HG03521 (cell line): Measurements from ENCODE around the gene SPEM1.

Source experiments
- ATAC-seq: cut with Tn5 transposase; IDR thresholded peaks from one replicate; pipeline ENCODE4 v1.9.1; 2021; ENCODE audit warnings: mild to moderate bottlenecking, moderate library complexity; ENCODE audit not compliant: unreplicated experiment

SPEM1 gene

DNA sequence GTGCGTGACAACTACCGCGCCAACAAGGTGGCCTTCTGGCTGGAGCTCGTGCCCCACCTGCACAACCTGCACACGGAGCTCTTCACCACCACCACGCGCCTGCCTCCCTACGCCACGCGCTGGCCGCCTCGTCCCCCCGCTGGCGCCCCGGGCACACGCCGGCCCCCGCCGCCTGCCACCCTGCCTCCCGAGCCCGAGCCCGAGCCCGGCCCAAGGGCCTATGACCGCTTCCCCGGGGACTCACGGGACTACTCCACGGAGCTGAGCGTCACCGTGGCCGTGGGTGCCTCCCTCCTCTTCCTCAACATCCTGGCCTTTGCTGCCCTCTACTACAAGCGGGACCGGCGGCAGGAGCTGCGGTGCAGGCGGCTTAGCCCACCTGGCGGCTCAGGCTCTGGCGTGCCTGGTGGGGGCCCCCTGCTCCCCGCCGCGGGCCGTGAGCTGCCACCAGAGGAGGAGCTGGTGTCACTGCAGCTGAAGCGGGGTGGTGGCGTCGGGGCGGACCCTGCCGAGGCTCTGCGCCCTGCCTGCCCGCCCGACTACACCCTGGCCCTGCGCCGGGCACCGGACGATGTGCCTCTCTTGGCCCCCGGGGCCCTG lies 3.0 kb upstream of the SPEM1 start:
- ATAC-seq, result no peak

DNA sequence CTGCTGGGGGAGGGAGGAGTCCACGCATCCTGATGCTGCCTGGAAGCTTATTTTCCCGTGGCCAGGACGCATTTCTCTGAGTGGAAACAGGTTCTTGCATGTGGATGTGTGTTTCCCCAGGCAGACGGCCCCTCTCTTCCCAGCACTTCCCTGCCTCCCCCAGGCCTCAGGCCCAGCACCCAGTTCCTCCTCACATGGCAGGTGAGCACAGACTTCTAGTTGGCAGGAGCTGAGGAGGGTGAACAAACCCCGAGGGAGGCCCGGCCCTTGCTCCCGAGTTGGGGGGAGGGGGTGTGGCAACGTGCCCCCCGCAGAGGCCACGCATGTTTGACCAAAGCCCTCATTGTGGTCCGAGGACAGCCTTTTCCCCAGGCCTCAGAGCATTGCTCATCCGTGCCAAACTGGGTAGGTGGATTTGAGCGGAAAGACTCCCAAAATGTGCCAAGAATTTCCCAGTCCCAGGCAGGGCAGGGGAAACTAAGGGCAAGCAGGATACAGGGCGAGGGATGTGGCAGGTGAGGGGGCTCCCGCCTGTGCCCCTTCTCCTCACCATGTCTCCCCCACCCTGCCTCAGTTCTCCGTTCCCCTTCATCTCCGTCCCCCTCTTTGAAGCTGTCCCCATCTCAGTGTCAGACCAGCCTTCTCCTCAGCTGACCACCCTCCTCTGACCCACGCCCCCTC lies 1.5 kb upstream of the SPEM1 start:
- no peak for ATAC-seq

GRCh38 chr17:7421186-7421585 lies 1.1 kb downstream of the SPEM1 start:
- no peak for ATAC-seq

- no peak for ATAC-seq
Measured at GRCh38 chr17:7423679-7424078, 3.6 kb downstream of the SPEM1 start.

DNA sequence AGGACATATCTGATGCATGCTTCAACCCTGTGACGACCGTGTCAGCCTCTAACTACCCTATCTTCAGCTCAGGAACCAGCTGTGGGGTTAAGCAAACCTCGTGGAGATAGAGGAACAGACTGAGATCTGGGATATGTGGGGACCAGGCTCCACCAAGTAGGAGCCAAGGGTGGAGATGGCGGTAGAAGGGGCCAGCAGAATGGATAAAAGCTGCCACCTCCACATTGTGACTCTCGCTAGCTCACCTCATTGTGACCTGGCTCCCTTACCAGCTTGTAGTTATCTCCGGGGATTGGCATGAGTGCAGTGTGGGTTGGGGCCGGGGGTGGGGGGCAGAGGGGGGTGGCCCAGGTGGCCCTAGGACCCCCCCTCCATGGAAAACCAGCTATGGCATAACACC lies 5.2 kb downstream of the SPEM1 start, which contains the start of gene SPEM2:
TSS of gene SPEM2 (plus strand) at position 301 of the 400 bp plus-strand sequence. CDS start at position 374, 73 bp downstream.
- ATAC-seq, result no peak

DNA sequence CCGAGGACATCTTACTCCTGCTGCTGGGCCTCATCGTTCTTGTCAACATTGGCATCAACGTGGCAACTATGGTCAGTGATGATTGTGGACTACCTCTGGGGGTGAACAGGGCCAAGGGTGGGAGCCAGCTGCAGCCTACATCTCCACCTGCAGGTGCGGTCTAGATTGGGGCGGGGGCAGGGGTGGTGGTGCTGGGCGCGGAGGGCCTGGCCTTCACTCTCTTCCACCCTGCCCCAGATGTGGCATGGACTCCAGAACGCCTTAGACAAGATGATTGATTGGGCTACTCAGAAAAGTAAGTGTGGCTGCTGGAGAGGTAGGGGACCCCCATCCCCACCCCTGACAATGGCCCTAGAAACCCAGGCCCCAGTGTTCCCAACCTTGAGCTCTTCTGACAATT lies 5.6 kb downstream of the SPEM1 start:
- no peak for ATAC-seq

GRCh38 chr17:7426203-7426863 lies 6.2 kb downstream of the SPEM1 start:
- no peak for ATAC-seq

GRCh38 chr17:7426896-7427489 lies 6.9 kb downstream of the SPEM1 start:
- ATAC-seq, result no peak

DNA sequence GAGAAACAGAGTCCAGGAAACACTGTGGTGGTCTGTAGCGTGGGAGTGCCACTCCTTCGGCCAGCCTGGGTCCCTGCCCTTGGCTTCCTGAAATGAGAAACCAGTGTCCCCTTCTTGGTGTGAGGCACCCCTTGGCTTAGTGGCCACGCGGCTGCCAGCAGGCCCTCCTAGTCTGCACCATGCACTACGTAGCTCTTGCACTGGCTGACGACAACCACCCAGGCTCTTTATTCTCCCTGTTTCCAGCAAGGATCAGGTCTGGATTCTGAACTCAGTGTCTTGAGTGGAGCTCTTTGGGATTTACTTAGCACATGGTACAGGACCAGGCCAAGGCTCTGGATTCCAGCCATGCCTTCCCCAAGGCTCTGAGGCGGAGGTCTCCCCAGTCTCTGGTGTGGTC lies 7.4 kb downstream of the SPEM1 start:
- ATAC-seq, result no peak

DNA sequence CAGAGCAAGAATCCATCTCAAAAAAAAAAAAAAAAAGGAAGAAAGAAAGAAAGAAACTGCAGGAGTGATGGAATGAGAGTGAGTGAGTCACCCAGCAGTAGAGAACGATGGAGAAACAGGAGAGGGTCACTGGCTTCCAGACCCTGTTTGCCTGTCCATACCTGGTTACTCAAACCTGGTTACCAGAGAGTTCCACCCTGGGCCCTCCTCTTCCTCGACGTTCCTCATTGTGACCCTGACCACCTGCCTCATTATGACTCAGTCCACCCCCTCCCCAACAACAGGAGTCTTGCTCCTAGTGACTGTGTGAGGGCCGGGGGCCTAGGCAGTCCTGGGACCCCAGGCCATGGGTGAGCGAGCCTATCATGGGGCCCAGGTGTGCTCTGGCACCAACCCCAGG lies 8.4 kb downstream of the SPEM1 start, which contains the start of gene SPEM3:
TSS of gene SPEM3 (plus strand) at position 301 of the 400 bp plus-strand sequence. CDS start at position 347, 46 bp downstream.
- no peak for ATAC-seq

GRCh38 chr17:7429722-7430121 lies 9.6 kb downstream of the SPEM1 start:
- no peak for ATAC-seq

- ATAC-seq, result no peak
Measured at GRCh38 chr17:7431231-7431630, 11.1 kb downstream of the SPEM1 start.

DNA sequence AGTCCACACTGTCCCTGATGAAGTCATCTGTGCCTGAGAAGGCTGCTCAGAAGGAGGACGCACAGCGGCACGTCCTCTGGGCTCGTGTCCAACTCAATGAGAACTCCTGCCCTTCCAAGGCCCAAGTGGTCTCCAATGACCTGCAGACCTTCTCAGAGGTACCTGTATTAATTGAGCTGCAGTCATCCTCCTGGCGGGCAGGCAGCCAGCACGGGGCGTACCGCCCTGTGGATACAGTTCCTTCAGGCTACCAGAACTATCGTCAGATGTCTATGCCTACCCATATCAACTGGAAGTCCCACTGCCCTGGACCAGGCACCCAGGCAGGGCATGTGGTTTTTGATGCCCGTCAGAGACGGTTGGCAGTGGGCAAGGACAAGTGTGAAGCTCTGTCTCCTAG lies 12.2 kb downstream of the SPEM1 start:
- no peak for ATAC-seq

DNA sequence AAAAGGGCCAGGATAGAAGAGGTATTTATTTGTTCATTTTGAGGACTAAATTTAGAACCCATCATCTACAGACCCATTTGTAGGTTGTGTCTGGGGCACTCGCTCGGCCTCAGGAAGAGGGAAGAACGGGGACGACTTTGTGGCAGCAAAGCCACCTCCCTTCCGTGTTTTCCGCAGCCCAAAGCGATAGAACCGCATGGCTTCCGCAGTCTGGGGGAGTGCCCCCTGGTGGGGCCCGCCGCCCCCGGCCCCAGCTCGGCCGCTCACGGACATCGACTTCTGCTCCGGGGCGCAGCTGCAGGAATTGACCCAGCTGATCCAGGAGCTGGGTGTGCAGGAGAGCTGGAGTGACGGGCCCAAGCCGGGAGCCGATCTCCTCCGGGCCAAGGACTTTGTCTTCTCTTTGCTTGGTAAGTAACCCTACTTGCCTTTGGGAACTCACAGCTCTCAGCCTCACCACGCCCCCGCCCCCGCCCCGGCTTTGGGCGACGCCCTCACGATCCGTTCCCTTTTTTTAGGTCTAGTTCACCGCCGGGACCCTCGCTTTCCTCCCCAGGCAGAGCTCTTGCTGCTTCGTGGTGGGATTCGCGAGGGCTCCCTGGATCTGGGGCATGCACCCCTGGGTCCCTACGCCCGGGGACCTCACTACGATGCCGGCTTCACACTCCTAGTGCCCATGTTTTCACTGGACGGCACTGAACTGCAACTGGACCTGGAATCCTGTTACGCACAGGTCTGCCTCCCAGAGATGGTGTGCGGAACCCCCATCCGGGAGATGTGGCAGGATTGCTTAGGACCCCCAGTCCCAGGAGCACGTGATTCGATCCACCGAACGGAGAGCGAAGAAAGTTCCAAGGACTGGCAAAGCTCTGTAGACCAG lies 15.8 kb downstream of the SPEM1 start:
- ATAC-seq, result peak; percentile 9

DNA sequence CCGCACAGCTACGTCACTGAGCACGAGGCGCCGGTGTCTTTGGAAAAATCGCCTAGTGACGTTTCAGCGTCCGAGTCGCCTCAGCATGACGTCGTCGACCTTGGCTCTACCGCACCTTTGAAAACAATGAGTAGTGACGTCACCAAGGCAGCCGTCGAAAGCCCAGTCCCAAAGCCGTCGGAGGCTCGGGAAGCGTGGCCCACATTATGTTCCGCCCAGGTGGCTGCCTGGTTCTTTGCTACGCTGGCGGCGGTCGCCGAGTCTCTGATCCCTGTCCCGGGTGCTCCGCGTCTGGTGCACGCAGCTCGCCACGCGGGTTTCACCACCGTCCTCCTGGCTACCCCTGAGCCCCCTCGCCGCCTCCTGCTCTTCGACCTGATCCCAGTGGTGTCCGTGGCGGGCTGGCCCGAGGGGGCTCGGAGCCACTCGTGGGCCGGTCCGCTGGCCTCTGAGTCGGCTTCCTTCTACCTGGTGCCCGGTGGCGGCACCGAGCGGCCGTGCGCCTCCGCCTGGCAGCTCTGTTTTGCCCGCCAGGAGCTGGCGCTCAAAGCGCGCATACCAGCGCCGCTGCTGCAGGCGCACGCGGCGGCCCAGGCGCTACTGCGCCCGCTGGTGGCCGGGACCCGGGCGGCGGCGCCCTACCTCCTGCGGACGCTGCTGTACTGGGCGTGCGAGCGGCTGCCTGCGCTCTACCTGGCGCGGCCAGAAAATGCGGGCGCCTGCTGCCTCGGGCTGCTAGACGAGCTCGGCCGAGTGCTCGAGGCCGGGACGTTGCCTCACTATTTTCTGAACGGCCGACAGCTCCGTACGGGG lies 16.6 kb downstream of the SPEM1 start:
- ATAC-seq, result peak; percentile 35

- no peak for ATAC-seq
Measured at GRCh38 chr17:7437369-7437863, 17.3 kb downstream of the SPEM1 start.

- no peak for ATAC-seq
Measured at GRCh38 chr17:7437950-7438614, 18.0 kb downstream of the SPEM1 start.

GRCh38 chr17:7438656-7439460 lies 18.7 kb downstream of the SPEM1 start:
- ATAC-seq, result no peak
